ENCODE data around the gene DDAH2. TPM values are rescaled to one million over a fixed set of nuclear protein-coding genes. Genes with fewer than 3 reads are reported as not detected.

Gene DDAH2
- total RNA-seq, 1 experiment from 2014 or later = 214 TPM

DNA sequence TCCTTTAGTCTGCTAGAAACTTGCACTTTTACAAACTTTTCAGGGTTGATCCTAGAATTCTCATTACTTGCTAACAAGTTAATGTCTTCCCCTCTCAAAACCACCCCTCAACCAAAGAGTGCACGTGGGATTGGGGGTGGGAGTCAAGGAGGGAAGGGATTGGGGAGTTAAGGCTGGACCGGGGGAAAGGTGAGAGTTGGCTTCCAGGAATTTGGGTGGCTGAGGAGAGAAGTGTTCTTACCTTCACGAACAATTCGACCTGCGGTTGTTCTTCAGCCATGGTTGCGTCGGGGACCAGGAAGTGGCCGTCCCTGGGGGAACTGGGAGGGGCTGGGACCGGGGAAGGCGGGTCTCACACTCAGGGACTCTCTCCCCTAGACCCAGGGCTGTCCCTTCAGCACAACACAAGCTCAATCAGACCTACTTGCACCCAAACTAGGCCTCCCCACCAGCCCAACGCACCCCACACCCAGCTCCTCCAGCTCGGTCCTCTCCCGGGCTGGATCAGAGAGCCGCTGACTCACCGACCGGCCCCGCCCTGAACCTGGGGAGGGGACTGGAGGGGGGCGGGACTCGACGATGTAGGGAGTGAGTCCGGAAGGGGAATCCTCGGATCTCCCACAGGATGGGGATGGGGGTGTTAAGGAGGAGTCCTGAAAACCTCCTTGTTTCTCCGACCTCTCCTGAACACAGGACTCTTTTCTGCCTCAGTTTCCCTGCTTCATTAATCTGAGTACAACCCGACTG, 7.1 kb upstream of the DDAH2 start, which contains the start of gene CLIC1:
Gene CLIC1 (minus strand): TSS at position 510 of the 747 bp plus-strand sequence. CDS start 230 bp downstream, at position 280.
- peak; percentile 89 for DNase-seq (ENCODE audit: low read depth)
- in situ Hi-C loops (cut with HindIII; ENCODE audit: low pct_unique_long_range_greater_than_20kb, low sequenced_read_pairs) = no loop called here

DNA sequence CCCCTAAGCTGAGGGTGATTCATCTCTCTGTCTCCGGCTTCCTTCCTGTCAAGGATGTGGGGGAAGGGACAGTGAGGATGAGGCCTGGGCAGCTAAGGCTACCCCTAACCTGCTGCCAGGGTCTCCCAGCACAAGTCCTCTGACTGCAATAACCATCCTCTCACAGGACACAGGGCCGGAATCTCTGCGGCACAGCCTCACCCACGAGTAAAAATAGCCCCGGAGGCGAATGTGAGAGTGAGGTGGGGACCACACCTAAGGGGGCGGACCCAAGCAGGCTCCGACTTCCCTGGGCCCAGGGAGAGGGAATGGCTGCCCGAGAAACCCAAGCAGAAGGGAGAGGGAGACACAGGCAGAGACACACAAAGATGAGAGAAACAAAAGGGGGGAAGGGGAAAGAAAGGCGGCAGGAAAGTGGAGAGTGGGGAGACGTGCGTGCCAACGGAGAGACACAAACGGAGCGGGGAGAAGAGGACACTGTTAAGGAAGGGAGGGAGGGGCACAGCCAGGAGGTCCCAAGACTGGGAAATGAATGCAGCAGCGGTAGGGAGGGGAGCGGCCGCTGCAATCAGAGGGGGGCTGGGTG, 5.8 kb upstream of the DDAH2 start:
- DNase-seq (ENCODE audit: low read depth) = peak; percentile 85
- in situ Hi-C loops (cut with HindIII; ENCODE audit: low pct_unique_long_range_greater_than_20kb, low sequenced_read_pairs) = no loop called here

DNA sequence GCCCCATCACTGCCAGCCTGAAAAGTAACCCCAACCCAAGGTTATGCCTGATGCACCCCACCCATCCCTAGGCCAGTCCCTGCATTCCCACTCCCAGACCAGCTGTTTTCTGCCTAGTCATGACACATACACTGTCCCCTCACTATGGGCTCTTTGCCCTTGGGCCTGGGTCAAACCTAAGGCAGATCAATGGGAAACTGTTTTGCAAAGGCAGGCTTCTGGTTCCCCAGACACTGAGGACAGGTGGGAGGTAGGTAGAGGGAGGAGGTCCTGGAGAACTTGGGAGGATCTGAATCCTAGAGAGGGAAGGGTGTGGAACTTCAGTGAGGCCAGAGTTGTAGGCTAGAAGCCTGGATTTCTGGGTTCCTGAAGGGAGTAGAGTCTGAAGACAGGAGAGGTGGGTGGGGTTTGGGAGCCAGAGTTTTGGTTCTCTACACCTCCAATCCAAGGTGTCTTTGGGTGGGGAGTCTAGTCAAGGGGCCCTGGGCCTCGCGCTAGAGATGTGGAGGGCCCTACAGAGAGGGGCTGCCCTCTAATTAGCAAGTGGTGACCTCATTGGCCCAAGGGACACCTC, 5.2 kb upstream of the DDAH2 start:
- in situ Hi-C loops (cut with HindIII; ENCODE audit: low pct_unique_long_range_greater_than_20kb, low sequenced_read_pairs) = no loop called here
- DNase-seq (ENCODE audit: low read depth) = no peak

DNA sequence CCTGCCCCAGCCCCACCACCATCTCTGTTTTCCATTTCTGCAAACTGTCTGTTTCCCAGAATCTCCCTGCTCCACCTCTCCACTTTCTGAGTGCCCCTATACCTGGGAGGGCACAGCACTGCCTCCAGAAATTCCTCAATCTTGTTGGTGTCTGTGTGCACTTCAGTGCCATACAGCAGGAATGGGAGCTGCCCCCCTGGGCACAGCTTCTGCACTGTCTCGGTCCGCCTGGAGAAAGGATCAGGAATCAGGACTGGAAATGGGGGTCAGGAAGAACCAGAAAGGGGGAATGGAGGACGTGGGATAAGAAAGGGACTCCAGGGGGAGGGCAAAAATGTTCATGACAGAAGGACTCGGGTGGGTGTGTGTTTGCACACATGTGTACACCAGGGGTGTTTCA, 4.6 kb upstream of the DDAH2 start:
- in situ Hi-C loops (cut with HindIII; ENCODE audit: low pct_unique_long_range_greater_than_20kb, low sequenced_read_pairs) = no loop called here
- DNase-seq (ENCODE audit: low read depth) = no peak

DNA sequence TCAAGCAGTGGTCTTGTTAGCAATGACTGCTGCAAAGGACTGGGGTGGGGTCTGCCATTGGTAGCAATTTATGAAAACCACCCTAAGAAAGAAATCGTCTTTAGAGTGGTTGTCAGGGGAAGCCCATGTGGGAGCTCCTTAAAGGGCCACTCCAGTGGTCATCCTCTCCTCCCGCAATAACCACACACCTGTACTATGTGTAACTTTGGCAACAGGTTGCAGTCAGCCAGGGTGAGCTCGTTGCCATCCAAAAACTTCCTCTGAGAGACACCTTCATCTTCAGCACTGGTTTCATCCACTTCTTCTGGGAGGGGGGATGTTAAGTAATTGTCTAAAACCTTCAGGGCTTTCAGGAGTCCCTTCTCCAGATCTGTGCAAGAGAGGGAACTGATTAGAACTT, 2.9 kb upstream of the DDAH2 start:
- no peak for DNase-seq (ENCODE audit: low read depth)
- in situ Hi-C loops (cut with HindIII; ENCODE audit: low pct_unique_long_range_greater_than_20kb, low sequenced_read_pairs) = no loop called here

DNA sequence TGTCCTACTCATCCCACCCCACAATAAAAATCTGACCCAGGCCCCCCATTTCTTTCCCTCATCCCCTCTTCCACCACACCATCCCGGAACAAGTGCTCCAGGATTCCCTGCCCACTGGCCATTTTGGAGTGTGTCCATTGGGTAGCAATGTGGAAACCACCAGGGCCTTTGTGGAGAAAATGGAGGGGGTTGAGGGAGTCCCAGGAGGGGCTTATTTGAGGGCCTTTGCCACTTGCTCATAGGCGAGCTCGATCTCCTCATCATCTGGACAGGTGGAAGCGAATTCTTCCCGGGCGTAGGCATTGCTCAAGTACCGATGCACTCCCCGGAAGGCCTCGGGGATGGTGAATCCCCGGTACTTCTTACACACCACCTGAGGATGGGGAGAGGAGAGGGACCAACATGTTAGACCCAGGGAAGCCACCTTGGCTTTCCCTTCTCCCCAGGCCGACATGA, 1.6 kb upstream of the DDAH2 start:
- in situ Hi-C loops (cut with HindIII; ENCODE audit: low pct_unique_long_range_greater_than_20kb, low sequenced_read_pairs) = no loop called here
- DNase-seq (ENCODE audit: low read depth) = no peak

DNA sequence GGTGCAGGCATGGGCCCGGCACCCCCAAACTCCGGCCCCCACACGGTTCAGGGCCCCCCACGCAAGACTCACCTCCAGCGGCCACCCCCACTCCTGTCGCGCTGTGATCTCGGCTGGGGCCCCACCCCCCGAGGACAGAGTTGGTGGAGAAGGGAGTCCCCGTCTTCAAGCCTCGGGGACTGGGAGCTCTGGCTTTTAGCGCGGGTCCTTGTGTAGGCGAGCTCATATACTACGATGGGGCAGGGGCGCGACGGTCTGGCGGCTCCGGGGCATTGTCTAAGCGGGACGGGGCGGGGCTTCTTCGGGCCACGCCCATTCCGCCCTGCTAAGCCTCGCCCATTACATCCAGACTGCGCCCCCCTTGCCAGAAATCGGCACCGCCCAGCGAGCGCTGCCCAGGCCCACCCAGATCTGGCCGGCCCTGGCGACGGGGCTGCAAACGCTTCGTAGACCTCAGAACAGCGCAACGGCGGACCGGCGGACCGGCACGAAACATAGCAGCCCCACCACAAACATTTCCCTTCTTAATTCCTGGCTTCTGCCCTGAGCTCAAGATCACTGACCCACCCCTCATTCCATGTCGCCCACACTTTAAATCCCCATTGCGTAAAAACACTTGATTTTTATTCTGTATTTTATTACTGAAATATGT, 1.0 kb upstream of the DDAH2 start:
- peak; percentile 90 for DNase-seq (ENCODE audit: low read depth)

DNA sequence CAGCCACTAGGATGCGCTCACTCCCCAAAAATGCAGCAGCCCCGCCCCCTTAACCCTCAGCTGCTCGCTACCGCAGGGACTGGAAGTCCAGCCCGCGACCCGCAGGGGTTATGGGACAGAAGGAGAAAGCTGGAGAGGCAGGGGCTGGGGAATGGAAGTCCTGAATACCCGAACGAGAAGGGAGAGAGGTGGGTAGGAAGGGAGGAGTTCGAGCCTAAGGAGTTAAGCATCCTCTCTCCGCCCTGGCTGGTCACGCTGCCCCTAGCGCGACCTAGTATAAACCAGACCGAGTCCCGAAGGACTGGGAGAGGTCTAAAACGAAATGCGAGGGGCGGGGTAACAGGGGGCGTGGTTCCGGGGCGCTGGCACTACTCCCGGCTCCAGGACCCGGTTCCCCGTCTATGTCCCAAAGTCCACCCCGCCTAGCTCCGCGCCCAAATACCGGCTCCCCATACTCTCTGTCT, 448 bp upstream of the DDAH2 start:
- peak; percentile 94 for DNase-seq (ENCODE audit: low read depth)
- in situ Hi-C loops (cut with HindIII; ENCODE audit: low pct_unique_long_range_greater_than_20kb, low sequenced_read_pairs) = no loop called here

More for the DNA sequence above, 1.0 kb upstream of the DDAH2 start:
- in situ Hi-C loops (cut with HindIII; ENCODE audit: low pct_unique_long_range_greater_than_20kb, low sequenced_read_pairs) = no loop called here

DNA sequence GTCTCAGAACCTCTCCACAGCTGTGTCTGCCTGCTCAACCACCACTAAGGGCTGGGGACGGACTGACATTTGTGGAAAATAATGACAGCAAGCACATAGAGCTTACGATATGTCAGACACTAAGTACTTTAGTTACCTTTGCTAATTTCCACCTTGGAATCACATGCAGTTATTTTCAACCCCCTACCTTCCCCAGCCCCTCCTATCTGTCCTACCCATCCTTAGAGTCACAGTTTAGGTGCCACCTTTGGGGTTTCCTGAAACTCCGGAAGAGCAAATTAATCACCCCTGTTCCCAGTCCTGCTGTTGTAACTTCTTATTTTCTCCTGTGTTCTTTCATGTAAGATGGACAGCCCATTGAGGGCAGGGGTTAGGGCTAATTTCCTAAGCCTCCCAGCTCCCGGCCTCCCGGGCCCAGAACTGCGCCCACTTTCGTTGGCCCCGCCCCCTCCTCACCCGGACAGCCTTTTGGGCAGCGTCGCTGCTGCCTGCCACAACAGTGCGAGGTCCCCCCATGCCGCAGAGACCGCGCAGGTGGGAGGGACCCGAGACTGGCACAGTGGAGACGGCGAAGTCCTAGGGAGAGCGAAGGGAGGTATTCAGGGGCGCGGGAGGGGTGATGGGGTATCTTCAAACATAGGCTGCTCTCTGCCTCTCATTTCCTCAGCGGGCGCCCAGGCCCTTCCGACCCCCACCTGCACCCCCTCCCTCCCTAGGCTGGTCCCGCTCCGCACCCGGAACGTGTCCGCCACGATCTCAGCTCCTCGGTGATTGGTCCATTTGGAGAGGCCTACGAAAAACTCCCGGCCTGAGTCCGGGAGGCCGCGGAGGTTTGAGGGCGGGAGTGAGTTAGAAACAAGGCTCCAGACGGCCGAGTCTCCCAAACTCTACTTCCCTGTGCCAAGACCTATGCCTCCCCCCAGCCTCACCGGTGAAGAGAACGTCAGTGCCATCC, 1.1 kb downstream of the DDAH2 start:
- in situ Hi-C loops (cut with HindIII; ENCODE audit: low pct_unique_long_range_greater_than_20kb, low sequenced_read_pairs) = no loop called here
- no peak for DNase-seq (ENCODE audit: low read depth)

DNA sequence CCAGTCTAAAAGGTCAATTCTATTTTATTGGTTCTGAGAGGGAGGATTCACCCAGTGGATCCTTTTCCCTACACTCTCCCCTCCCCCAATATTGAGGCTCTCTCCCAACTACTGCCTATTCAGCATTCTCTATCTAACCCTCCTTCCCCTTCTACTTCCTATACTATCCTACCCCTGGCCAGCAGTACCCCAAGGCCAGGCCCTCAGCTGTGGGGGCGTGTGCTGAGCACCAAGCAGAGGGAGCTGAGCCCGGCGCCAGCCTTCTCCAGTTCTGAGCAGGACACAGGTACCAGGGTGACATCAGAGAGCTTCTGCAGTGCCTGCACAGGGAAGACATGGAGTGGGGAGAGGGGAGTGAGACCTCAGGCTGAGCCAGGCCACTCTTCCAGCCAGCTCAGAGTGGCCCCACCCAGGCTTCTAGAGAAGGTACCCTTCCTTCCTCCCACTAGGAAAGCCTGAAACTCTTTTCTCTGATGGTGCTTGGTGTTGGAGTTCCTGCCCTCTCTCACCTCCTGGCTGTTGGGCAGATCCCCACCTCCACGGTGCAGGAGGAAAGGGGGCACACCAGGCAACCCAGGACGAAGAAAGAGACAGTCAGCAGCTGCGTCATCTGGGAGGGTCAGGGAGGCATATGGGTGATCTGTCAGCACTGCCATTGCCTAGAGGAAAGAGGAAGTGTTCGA, 1.9 kb downstream of the DDAH2 start:
- in situ Hi-C loops (cut with HindIII; ENCODE audit: low pct_unique_long_range_greater_than_20kb, low sequenced_read_pairs) = no loop called here
- DNase-seq (ENCODE audit: low read depth) = no peak

DNA sequence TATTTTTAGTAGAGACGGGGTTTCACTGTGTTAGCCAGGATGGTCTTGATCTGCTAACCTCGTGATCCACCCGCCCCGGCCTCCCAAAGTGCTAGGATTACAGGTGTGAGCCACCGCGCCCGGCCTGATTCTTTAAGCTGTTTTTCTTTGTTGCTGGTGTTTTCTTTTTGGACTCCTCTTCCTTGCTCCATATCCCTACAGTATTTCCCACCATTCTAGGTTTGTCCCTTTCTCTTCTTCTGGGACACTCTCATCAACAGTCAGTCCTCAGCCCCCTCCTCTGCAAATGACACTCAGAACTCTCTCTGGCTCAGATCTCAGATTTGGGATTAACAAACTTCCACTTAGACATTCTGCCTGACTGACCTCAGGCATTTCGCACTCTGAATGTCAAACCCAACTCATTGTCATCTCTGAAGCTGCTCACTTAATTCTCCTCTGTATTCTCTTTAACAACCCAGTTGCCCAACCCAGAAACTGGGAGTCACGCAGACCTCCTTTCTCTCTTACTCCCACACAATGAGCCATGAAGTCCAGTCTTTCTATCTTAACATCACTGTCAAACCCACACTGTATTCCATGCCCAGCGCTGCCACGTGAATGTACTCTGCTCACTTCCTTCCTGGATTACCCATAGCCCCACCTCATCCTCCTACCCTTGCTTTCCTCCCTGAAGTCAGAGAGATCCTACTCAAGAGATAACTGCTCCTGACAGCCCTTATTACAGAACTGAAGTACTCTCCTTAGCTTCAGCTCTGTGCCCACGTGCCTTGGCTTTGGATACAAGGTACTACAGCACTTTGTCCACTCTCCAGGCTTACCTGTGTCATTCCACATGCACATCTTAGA, 3.4 kb downstream of the DDAH2 start:
- in situ Hi-C loops (cut with HindIII; ENCODE audit: low pct_unique_long_range_greater_than_20kb, low sequenced_read_pairs) = no loop called here
- DNase-seq (ENCODE audit: low read depth) = no peak

DNA sequence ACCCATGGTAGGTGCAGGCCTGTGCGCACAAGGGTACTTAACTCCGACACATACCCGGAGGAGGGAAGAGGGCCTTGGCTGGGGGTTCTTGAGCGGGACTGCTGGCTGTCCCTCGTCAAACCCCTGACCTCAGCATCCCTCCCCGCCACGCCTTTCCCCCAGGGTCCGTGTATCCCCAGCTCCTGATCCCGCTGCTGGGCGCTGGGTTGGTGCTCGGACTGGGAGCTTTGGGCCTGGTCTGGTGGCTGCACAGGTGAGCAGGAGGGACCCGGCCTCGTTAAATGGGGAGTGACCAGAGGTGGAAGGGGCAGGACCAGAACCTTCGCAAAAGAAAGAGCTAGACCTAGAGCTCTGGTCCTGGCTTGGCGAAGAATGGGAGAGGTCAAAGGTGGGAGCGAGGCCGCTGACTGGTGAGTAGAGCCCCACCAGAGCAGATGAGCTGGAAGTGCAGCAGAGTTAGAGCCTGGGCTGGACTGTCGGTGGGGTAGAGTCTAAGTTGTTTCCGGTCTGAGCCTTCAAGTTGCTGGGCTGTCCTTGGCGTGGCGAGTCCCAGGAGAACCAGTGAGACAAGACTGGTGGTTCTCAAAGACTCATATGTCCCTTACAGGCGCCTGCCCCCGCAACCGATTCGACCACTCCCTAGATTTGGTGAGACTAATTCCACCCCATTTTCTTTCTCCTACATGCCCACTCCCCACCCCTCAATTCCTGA, 5.0 kb downstream of the DDAH2 start:
- DNase-seq (ENCODE audit: low read depth) = no peak
- in situ Hi-C loops (cut with HindIII; ENCODE audit: low pct_unique_long_range_greater_than_20kb, low sequenced_read_pairs) = no loop called here

DNA sequence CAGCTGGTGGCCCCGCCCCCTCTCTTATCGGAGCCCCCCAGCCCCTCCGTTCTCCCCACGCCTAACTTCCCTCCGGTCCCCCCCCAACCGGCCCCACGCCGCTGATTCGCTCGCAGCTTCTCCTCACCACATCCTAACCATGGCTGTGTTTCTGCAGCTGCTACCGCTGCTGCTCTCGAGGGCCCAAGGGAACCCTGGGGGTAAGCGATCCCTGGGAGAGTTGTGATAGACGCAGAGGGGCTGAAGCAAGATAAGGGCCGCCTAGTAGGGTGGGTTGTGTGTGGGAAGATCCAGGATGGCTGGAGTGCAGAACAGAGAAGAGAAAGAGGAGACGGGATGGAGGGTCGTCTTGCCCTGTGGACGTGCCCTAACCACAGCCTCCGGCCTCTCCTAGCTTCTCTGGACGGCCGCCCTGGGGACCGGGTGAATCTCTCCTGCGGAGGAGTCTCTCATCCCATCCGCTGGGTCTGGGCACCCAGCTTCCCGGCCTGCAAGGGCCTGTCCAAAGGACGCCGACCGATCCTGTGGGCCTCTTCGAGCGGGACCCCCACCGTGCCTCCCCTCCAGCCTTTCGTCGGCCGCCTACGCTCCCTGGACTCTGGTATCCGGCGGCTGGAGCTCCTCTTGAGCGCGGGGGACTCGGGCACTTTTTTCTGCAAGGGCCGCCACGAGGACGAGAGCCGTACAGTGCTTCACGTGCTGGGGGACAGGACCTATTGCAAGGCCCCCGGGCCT, 5.7 kb downstream of the DDAH2 start, which contains the start of gene MPIG6B:
Gene MPIG6B (plus strand): TSS at position 129 of the 735 bp plus-strand sequence. CDS start 11 bp downstream, at position 140.
- in situ Hi-C loops (cut with HindIII; ENCODE audit: low pct_unique_long_range_greater_than_20kb, low sequenced_read_pairs) = no loop called here
- DNase-seq (ENCODE audit: low read depth) = no peak

DNA sequence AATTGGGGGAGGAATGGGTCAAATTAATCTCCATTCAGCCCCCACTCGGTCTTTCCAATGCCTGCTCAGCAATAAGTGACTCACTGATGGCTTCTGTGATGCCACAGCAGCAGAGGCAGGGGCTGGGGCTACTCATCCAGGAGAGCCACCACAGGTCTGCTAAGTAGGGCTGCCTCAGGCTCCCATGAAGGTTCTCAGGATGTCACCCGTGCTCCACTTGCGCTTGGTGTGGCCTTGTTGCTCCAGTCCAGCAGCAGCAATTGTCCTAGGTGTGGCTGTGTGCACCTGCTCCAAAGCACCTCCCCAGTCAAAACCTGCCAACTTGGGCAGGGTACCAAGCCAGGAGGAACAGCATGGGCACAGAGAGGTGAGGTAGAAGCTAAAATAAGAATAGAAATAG, 6.9 kb downstream of the DDAH2 start:
- DNase-seq (ENCODE audit: low read depth) = no peak
- in situ Hi-C loops (cut with HindIII; ENCODE audit: low pct_unique_long_range_greater_than_20kb, low sequenced_read_pairs) = no loop called here

DNA sequence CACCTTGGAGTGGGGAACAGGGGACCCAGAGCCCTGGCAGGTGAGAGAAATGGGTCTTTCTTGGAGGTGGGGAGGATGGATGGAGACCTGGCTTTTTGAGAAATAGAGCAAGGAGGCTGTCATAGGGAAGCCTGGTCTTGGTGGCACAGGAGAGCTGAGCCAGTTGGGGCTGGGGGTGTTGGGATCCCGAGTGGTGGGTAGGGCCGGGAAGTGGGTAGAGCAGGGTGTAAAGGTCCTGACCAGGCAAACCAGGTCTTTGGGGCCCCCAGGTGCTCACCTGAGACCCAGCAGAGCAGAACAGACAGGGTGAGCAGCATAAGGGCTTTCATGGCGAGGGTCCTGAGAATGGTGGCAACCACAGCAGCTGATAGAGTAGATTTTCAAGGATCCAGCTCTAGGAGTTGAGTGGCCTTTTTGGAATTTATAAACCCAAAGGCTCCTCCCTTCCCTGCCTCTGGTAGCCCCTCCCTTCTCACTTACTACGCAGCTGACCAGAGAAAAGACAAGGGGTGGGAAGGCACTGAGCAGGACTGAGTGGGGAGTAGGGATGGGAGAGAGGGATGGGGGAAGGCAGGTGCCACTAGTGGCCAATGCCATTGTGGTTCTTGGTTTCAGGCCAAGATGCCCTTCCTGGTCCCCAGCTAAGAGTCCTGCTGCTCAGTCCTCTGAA, 7.6 kb downstream of the DDAH2 start, which contains the start of gene LY6G6C:
Gene LY6G6C (minus strand): TSS at position 396 of the 670 bp plus-strand sequence. CDS start 67 bp downstream, at position 329.
- DNase-seq (ENCODE audit: low read depth) = no peak
- in situ Hi-C loops (cut with HindIII; ENCODE audit: low pct_unique_long_range_greater_than_20kb, low sequenced_read_pairs) = no loop called here
